Esophagus muscularis mucosa (tissue), 3 donors: ENCODE measurements around the gene HLA-F.

ENCODE experiments used
- CTCF ChIP-seq, 3 experiments: fragments of 200-600 bp in 2 of 3; fragments of 450-650 bp in 1 of 3; sonication (generic) in 2 of 3; IDR thresholded peaks; one replicate each; pipeline ENCODE4 v1.5.1; 2017 to 2019; ENCODE audit warnings: antibody characterized with exemption in 3 of 3, mild to moderate bottlenecking in 2 of 3, moderate library complexity in 1 of 3
- POLR2A ChIP-seq: fragments of 450-650 bp; IDR thresholded peaks from one replicate; pipeline ENCODE4 v1.6.1; 2017; ENCODE audit warnings: antibody characterized with exemption, moderate library complexity, mild to moderate bottlenecking, low read depth

DNA sequence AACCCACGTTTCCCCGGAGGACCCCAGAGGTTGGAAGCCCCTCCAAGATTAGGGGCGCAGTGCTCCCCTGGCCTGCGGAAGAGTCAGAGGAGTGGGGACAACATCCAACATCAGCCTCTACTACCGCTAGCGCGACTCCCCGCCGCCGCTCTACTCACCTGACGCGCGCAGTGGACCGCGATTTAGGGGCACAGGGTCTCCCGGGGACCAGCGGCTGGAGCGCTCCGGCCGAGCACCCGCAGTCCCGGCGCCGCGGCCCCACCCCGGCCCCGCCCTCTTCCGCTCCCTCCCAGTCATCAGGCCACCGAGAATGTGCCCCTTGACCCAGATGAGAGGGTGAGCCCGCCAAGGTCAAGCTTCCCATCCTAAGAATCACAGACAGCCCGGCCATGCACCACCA, 42.3 kb upstream of the HLA-F start, which contains the start of gene ZFP57:
- no peak for TF ChIP-seq CTCF (IDR thresholded peaks at IDR 0.05)
- TF ChIP-seq POLR2A = no peak
